ENCODE data around the gene OR13A1. TPM values are rescaled to one million over a fixed set of nuclear protein-coding genes. Genes with fewer than 3 reads are reported as not detected.
"Not testable (repeated sequence)": the region's sequence is repeated elsewhere in the genome, so short reads cannot be mapped to it uniquely, and the experiment has no call there.

The OR13A1 gene
- under 1 TPM in 2 of 4 donors, not detected in 2; 0.03 to 0.12 TPM for polyA plus RNA-seq
- long read RNA-seq, donor 1, result 0 reads
- long read RNA-seq, donor 2, result 0 reads
- long read RNA-seq, donor 3, result 0 reads
- long read RNA-seq, donor 4, result 0 reads
- long read RNA-seq, donor 5, result 0 reads
- long read RNA-seq, donor 6, result 0 reads
- long read RNA-seq, donor 7, result 0 reads
- long read RNA-seq, donor 8, result 0 reads
- long read RNA-seq, donor 9, result 0 reads
- long read RNA-seq, donor 10, result 0 reads

- 79 to 84% (median 80%) methylated on average over 2 of the region's 2 CpGs for WGBS, 3 donors
- H3K4me1 ChIP-seq (ENCODE audit: control insufficient read depth in 3 of 3, insufficient read depth in 2 of 3, low read depth in 1 of 3, low read length in 2 of 3), result no peaks in the 10 kb centered on the region
Observed at GRCh38 chr10:45315508-45315907, at the start of gene OR13A1. OR13A1 (minus strand) TSS chr10:45315608; CDS start chr10:45304422, 11,186 bp downstream.

GRCh38 chr10:45361983-45362799, 46.8 kb upstream of the OR13A1 start:
- WGBS, 3 donors, result 32 to 52% (median 50%) methylated on average over 17 to 18 of the region's 18 CpGs
- not testable (repeated sequence) for DNase-seq, FAIRE-seq

More at GRCh38 chr10:45315508-45315907, at the start of gene OR13A1:
- no peaks in the 10 kb centered on the region for H3K36me3 ChIP-seq (ENCODE audit: control insufficient read depth in 3 of 3, insufficient read depth in 2 of 3, low read depth in 1 of 3, low read length in 3 of 3)
- FAIRE-seq, result no peak
- H3K27ac ChIP-seq (ENCODE audit: low read depth in 1 of 3, low read length in 2 of 3), result no peak within 1 kb of the TSS
- no peaks in the 10 kb centered on the region for H3K27me3 ChIP-seq (ENCODE audit: control insufficient read depth in 3 of 3, insufficient read depth in 3 of 3, low read length in 3 of 3)
- H3K4me3 ChIP-seq (ENCODE audit: low read depth in 1 of 3, low read length in 3 of 3), result no peak within 1 kb of the TSS
- DNase-seq, result no peak
- peaks cover 0 to 5% of the 10 kb centered on the region in 2 donors for H3K9me3 ChIP-seq (ENCODE audit: control insufficient read depth in 2 of 2, insufficient read depth in 1 of 2, low read depth in 1 of 2, low read length in 1 of 2)

GRCh38 chr10:45358961-45359360, 43.6 kb upstream of the OR13A1 start:
- not testable (repeated sequence) for H3K9me3 ChIP-seq (ENCODE audit: control insufficient read depth in 2 of 2, insufficient read depth in 1 of 2, low read depth in 1 of 2, low read length in 1 of 2); FAIRE-seq; H3K4me1 ChIP-seq (ENCODE audit: control insufficient read depth in 3 of 3, insufficient read depth in 2 of 3, low read depth in 1 of 3, low read length in 2 of 3); H3K27ac ChIP-seq (ENCODE audit: low read depth in 1 of 3, low read length in 2 of 3); H3K27me3 ChIP-seq (ENCODE audit: control insufficient read depth in 3 of 3, insufficient read depth in 3 of 3, low read length in 3 of 3); DNase-seq; H3K36me3 ChIP-seq (ENCODE audit: control insufficient read depth in 3 of 3, insufficient read depth in 2 of 3, low read depth in 1 of 3, low read length in 3 of 3); H3K4me3 ChIP-seq (ENCODE audit: low read depth in 1 of 3, low read length in 3 of 3)
- WGBS, 3 donors, result 66 to 76% (median 70%) methylated on average over 7 of the region's 7 CpGs

More at GRCh38 chr10:45361983-45362799, 46.8 kb upstream of the OR13A1 start:
- H3K36me3 ChIP-seq (ENCODE audit: control insufficient read depth in 3 of 3, insufficient read depth in 2 of 3, low read depth in 1 of 3, low read length in 3 of 3); H3K9me3 ChIP-seq (ENCODE audit: control insufficient read depth in 2 of 2, insufficient read depth in 1 of 2, low read depth in 1 of 2, low read length in 1 of 2); H3K4me1 ChIP-seq (ENCODE audit: control insufficient read depth in 3 of 3, insufficient read depth in 2 of 3, low read depth in 1 of 3, low read length in 2 of 3); H3K4me3 ChIP-seq (ENCODE audit: low read depth in 1 of 3, low read length in 3 of 3); H3K27me3 ChIP-seq (ENCODE audit: control insufficient read depth in 3 of 3, insufficient read depth in 3 of 3, low read length in 3 of 3); H3K27ac ChIP-seq (ENCODE audit: low read depth in 1 of 3, low read length in 2 of 3): not testable (repeated sequence)

GRCh38 chr10:45355494-45355893, 40.1 kb upstream of the OR13A1 start:
- FAIRE-seq (no peak), DNase-seq (no peak)
- Histone ChIP-seq H3K36me3 (ENCODE audit: control insufficient read depth in 3 of 3, insufficient read depth in 2 of 3, low read depth in 1 of 3, low read length in 3 of 3) (no peaks in the 10 kb centered on the region), H3K4me3 (ENCODE audit: low read depth in 1 of 3, low read length in 3 of 3) (no peak overlapping the region), H3K4me1 (ENCODE audit: control insufficient read depth in 3 of 3, insufficient read depth in 2 of 3, low read depth in 1 of 3, low read length in 2 of 3) (no peaks in the 10 kb centered on the region), H3K27me3 (ENCODE audit: control insufficient read depth in 3 of 3, insufficient read depth in 3 of 3, low read length in 3 of 3) (no peaks in the 10 kb centered on the region), H3K27ac (ENCODE audit: low read depth in 1 of 3, low read length in 2 of 3) (no peak overlapping the region), H3K9me3 (ENCODE audit: control insufficient read depth in 2 of 2, insufficient read depth in 1 of 2, low read depth in 1 of 2, low read length in 1 of 2) (no peaks in the 10 kb centered on the region)
- 86 to 93% (median 92%) methylated on average over 4 of the region's 4 CpGs for WGBS, 3 donors

- FAIRE-seq, result no peak
- WGBS, 3 donors, result 74 to 88% (median 83%) methylated on average over 3 of the region's 3 CpGs
- H3K36me3 ChIP-seq (ENCODE audit: control insufficient read depth in 3 of 3, insufficient read depth in 2 of 3, low read depth in 1 of 3, low read length in 3 of 3), result no peaks in the 10 kb centered on the region
- no peaks in the 10 kb centered on the region for H3K27me3 ChIP-seq (ENCODE audit: control insufficient read depth in 3 of 3, insufficient read depth in 3 of 3, low read length in 3 of 3)
- H3K9me3 ChIP-seq (ENCODE audit: control insufficient read depth in 2 of 2, insufficient read depth in 1 of 2, low read depth in 1 of 2, low read length in 1 of 2), result no peaks in the 10 kb centered on the region
- H3K27ac ChIP-seq (ENCODE audit: low read depth in 1 of 3, low read length in 2 of 3), result no peak overlapping the region
- no peak overlapping the region for H3K4me3 ChIP-seq (ENCODE audit: low read depth in 1 of 3, low read length in 3 of 3)
- H3K4me1 ChIP-seq (ENCODE audit: control insufficient read depth in 3 of 3, insufficient read depth in 2 of 3, low read depth in 1 of 3, low read length in 2 of 3), result no peaks in the 10 kb centered on the region
- DNase-seq, result no peak
Observed at GRCh38 chr10:45354261-45354660, 38.9 kb upstream of the OR13A1 start.

- H3K36me3 ChIP-seq (ENCODE audit: control insufficient read depth in 3 of 3, insufficient read depth in 2 of 3, low read depth in 1 of 3, low read length in 3 of 3), result no peaks in the 10 kb centered on the region
- no peak overlapping the region for H3K27ac ChIP-seq (ENCODE audit: low read depth in 1 of 3, low read length in 2 of 3)
- H3K4me1 ChIP-seq (ENCODE audit: control insufficient read depth in 3 of 3, insufficient read depth in 2 of 3, low read depth in 1 of 3, low read length in 2 of 3), result no peaks in the 10 kb centered on the region
- no peak for FAIRE-seq
- no peaks in the 10 kb centered on the region for H3K27me3 ChIP-seq (ENCODE audit: control insufficient read depth in 3 of 3, insufficient read depth in 3 of 3, low read length in 3 of 3)
- 58 to 76% (median 73%) methylated on average over 1 of the region's 1 CpG for WGBS, 3 donors
- DNase-seq, result no peak
- H3K9me3 ChIP-seq (ENCODE audit: control insufficient read depth in 2 of 2, insufficient read depth in 1 of 2, low read depth in 1 of 2, low read length in 1 of 2), result peaks cover 0 to 2% of the 10 kb centered on the region in 2 donors
- H3K4me3 ChIP-seq (ENCODE audit: low read depth in 1 of 3, low read length in 3 of 3), result no peak overlapping the region
Observed at GRCh38 chr10:45353186-45353585, 37.8 kb upstream of the OR13A1 start.

GRCh38 chr10:45348196-45348765, 32.9 kb upstream of the OR13A1 start:
- not testable (repeated sequence) for FAIRE-seq; DNase-seq; H3K27me3 ChIP-seq (ENCODE audit: control insufficient read depth in 3 of 3, insufficient read depth in 3 of 3, low read length in 3 of 3); H3K36me3 ChIP-seq (ENCODE audit: control insufficient read depth in 3 of 3, insufficient read depth in 2 of 3, low read depth in 1 of 3, low read length in 3 of 3); H3K27ac ChIP-seq (ENCODE audit: low read depth in 1 of 3, low read length in 2 of 3); H3K4me1 ChIP-seq (ENCODE audit: control insufficient read depth in 3 of 3, insufficient read depth in 2 of 3, low read depth in 1 of 3, low read length in 2 of 3); H3K4me3 ChIP-seq (ENCODE audit: low read depth in 1 of 3, low read length in 3 of 3)
- H3K9me3 ChIP-seq (ENCODE audit: control insufficient read depth in 2 of 2, insufficient read depth in 1 of 2, low read depth in 1 of 2, low read length in 1 of 2), result peaks cover 0 to 23% of the 10 kb centered on the region in 2 donors
- 89 to 95% (median 94%) methylated on average over 15 to 31 of the region's 31 CpGs for WGBS, 3 donors

- H3K9me3 ChIP-seq (ENCODE audit: control insufficient read depth in 2 of 2, insufficient read depth in 1 of 2, low read depth in 1 of 2, low read length in 1 of 2), result peaks cover 0 to 23% of the 10 kb centered on the region in 2 donors
- FAIRE-seq; H3K27me3 ChIP-seq (ENCODE audit: control insufficient read depth in 3 of 3, insufficient read depth in 3 of 3, low read length in 3 of 3); H3K27ac ChIP-seq (ENCODE audit: low read depth in 1 of 3, low read length in 2 of 3); H3K4me3 ChIP-seq (ENCODE audit: low read depth in 1 of 3, low read length in 3 of 3); H3K36me3 ChIP-seq (ENCODE audit: control insufficient read depth in 3 of 3, insufficient read depth in 2 of 3, low read depth in 1 of 3, low read length in 3 of 3); H3K4me1 ChIP-seq (ENCODE audit: control insufficient read depth in 3 of 3, insufficient read depth in 2 of 3, low read depth in 1 of 3, low read length in 2 of 3); DNase-seq: not testable (repeated sequence)
- WGBS, 3 donors, result 93 to 98% (median 95%) methylated on average over 10 to 20 of the region's 20 CpGs
Observed at GRCh38 chr10:45347464-45347863, 32.1 kb upstream of the OR13A1 start.

All from small intestine (tissue), 16 donors.